Fibroblast of lung (primary cell): ENCODE data around the gene DCAF7. TPM values are rescaled to one million over a fixed set of nuclear protein-coding genes. Genes with fewer than 3 reads are reported as not detected.

ENCODE experiments used
- DNase-seq, 2 donors: peaks; one replicate each; pipeline versions ENCODE4 v3.0.0 to v3.0.0-alpha.2; 2010; ENCODE audit warnings: low read depth in 2 of 2
- H2AFZ ChIP-seq: 2 replicates; pipeline ENCODE4 v1.5.1; 2012; ENCODE audit warnings: low read length, control low read depth, inconsistent platforms
- H3K27ac ChIP-seq: 2 replicates; pipeline ENCODE4 v1.5.1; 2011; ENCODE audit warnings: low read length, control low read depth; ENCODE audit not compliant: insufficient read depth
- H3K27me3 ChIP-seq: 2 replicates; pipeline ENCODE4 v1.5.1; 2011; ENCODE audit warnings: mild to moderate bottlenecking, low read length; ENCODE audit not compliant: control insufficient read depth, insufficient read depth
- H3K36me3 ChIP-seq: 2 replicates; pipeline ENCODE4 v1.5.1; 2011; ENCODE audit warnings: low read length; ENCODE audit not compliant: control insufficient read depth, insufficient read depth
- H3K4me1 ChIP-seq: 2 replicates; pipeline ENCODE4 v1.5.1; 2011; ENCODE audit warnings: low read length; ENCODE audit not compliant: control insufficient read depth, insufficient read depth; ENCODE audit errors: extremely low read depth
- H3K4me2 ChIP-seq: 2 replicates; pipeline ENCODE4 v1.5.1; 2011; ENCODE audit warnings: low read length, control low read depth; ENCODE audit not compliant: insufficient read depth; ENCODE audit errors: extremely low read depth
- H3K4me3 ChIP-seq, 4 experiments: fragments of 200-600 bp in 1 of 4; sonication (generic) in 1 of 4; replicated peaks in 1 of 4; 2 replicates each; pipeline ENCODE4 v1.5.1; 2011 to 2016; ENCODE audit warnings: low read length in 4 of 4, low read depth in 3 of 4, mild to moderate bottlenecking in 3 of 4, control low read depth in 2 of 4, inconsistent platforms in 1 of 4, mixed read lengths in 1 of 4; ENCODE audit not compliant: insufficient read depth in 1 of 4; ENCODE audit errors: control extremely low read depth in 1 of 4
- H3K79me2 ChIP-seq: 2 replicates; pipeline ENCODE4 v1.5.1; 2012; ENCODE audit warnings: mild to moderate bottlenecking, low read length, inconsistent platforms; ENCODE audit not compliant: control insufficient read depth, insufficient read depth
- H3K9ac ChIP-seq: 2 replicates; pipeline ENCODE4 v1.5.1; 2011; ENCODE audit warnings: mild to moderate bottlenecking, low read length, control low read depth; ENCODE audit not compliant: insufficient read depth
- H3K9me3 ChIP-seq: 2 replicates; pipeline ENCODE4 v1.5.1; 2012; ENCODE audit warnings: low read depth, low read length; ENCODE audit not compliant: control insufficient read depth, insufficient read depth
- H4K20me1 ChIP-seq: 2 replicates; pipeline ENCODE4 v1.5.1; 2011; ENCODE audit warnings: low read length; ENCODE audit not compliant: control insufficient read depth, insufficient read depth; ENCODE audit errors: extremely low read depth
- CTCF ChIP-seq, 2 donors: IDR thresholded peaks in 1 of 2; conservative IDR thresholded peaks in 1 of 2; 1 replicate in 1 of 2; 2 replicates in 1 of 2; pipeline ENCODE4 v1.5.1; 2011 to 2012; ENCODE audit warnings: low read length in 2 of 2, control low read depth in 1 of 2, inconsistent platforms in 1 of 2, low read depth in 1 of 2, mild to moderate bottlenecking in 1 of 2
- EZH2 ChIP-seq: IDR thresholded peaks from 2 replicates; pipeline ENCODE4 v1.5.1; 2012; ENCODE audit warnings: low read length, control low read depth, mild to moderate bottlenecking; ENCODE audit errors: missing control alignments
- polyA plus RNA-seq, 2 donors: library from polyadenylated mRNA; depleted of rRNA in 1 of 2; stranded (reverse) in 1 of 2; unstranded in 1 of 2; fragments of >200 nt; gene quantifications; 2 replicates each; pipeline ENCODE4 v1.2.1, GENCODE V29; 2011 to 2012; ENCODE audit warnings: missing spikeins in 1 of 2
- total RNA-seq: library from RNA; depleted of rRNA; stranded (reverse); fragments of >200 nt; gene quantifications from 2 replicates; pipeline ENCODE4 v1.2.1, GENCODE V29; 2014

Gene DCAF7
- total and polyA plus RNA-seq, 2 donors (not counting 1 experiment from before 2014, with no cell fraction given): 13.9 to 38.8 TPM

GRCh38 chr17:63633742-63634141, 83.5 kb downstream of the DCAF7 start:
- Histone ChIP-seq H3K4me3 (no peak overlapping the region), H3K36me3 (peaks cover 4% of the 10 kb centered on the region), H2AFZ (no peak overlapping the region), H3K4me2 (no peak overlapping the region), H3K4me1 (no peaks in the 10 kb centered on the region), H3K9me3 (no peaks in the 10 kb centered on the region), H3K27ac (no peak overlapping the region), H3K27me3 (no peaks in the 10 kb centered on the region), H3K9ac (no peak overlapping the region), H3K79me2 (no peaks in the 10 kb centered on the region), H4K20me1 (no peaks in the 10 kb centered on the region)
- no peak for DNase-seq
- no peak for TF ChIP-seq EZH2

DNA sequence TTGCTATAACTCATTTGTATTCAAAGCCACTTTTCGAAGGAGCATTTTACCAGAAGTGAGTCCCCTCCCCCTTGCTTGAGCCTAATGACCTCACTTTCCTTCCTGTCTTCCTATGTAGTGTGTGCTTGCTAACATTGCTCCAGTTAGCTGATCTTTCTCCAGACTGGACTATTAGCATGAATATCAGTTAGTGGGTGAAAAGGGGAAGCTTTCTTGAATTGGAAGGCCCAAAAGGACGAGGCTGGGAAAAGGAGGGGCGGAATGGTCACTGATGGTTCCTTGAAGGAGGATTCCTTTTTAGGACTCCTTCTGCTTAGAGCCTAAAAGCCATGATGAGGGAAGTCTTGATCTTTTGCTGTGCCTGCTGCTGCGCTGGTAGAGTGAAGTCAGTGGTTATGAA, 83.9 kb downstream of the DCAF7 start:
- H3K4me3 ChIP-seq: no peak overlapping the region
- peak in 1 of 2 donors; percentile 10 for DNase-seq
- H2AFZ ChIP-seq: no peak overlapping the region
- no peak overlapping the region for H3K9ac ChIP-seq
- H3K9me3 ChIP-seq: no peaks in the 10 kb centered on the region
- TF ChIP-seq CTCF (conservative IDR thresholded peaks at IDR 0.05 in 1 of 2, IDR thresholded peaks at IDR 0.05 in 1 of 2; ENCODE audit: low read depth in 1 of 2, low read length in 2 of 2): no peak
- no peak for TF ChIP-seq EZH2
- H3K27ac ChIP-seq: no peak overlapping the region
- no peaks in the 10 kb centered on the region for H3K27me3 ChIP-seq
- no peak overlapping the region for H3K4me2 ChIP-seq
- H4K20me1 ChIP-seq: no peaks in the 10 kb centered on the region
- H3K4me1 ChIP-seq: no peaks in the 10 kb centered on the region
- no peaks in the 10 kb centered on the region for H3K79me2 ChIP-seq
- H3K36me3 ChIP-seq: peaks cover 4% of the 10 kb centered on the region

- Histone ChIP-seq H4K20me1 (no peaks in the 10 kb centered on the region), H3K27ac (no peak overlapping the region), H3K9ac (no peak overlapping the region), H3K4me2 (no peak overlapping the region), H3K4me3 (no peak overlapping the region), H3K27me3 (no peaks in the 10 kb centered on the region), H3K36me3 (peaks cover 4% of the 10 kb centered on the region), H3K79me2 (no peaks in the 10 kb centered on the region), H2AFZ (no peak overlapping the region), H3K9me3 (no peaks in the 10 kb centered on the region), H3K4me1 (no peaks in the 10 kb centered on the region)
- DNase-seq: no peak
- TF ChIP-seq CTCF (conservative IDR thresholded peaks at IDR 0.05 in 1 of 2, IDR thresholded peaks at IDR 0.05 in 1 of 2; ENCODE audit: low read depth in 1 of 2, low read length in 2 of 2): no peak
- no peak for TF ChIP-seq EZH2
Observed at GRCh38 chr17:63634816-63635215, 84.5 kb downstream of the DCAF7 start.
